Measurements from ENCODE around the gene KIF22. TPM values are rescaled to one million over a fixed set of nuclear protein-coding genes. Genes with fewer than 3 reads are reported as not detected.
"Not testable (repeated sequence)": the region's sequence is repeated elsewhere in the genome, so short reads cannot be mapped to it uniquely, and the experiment has no call there.

Gene KIF22
- total and polyA plus RNA-seq, 4 donors: 7.4 to 41.4 (median 11.8) TPM

- 89 to 90% methylated on average over 5 of the region's 5 CpGs for WGBS, 2 donors
These were observed 15.8 kb upstream of the KIF22 start for GRCh38 chr16:29774730-29775129.

GRCh38 chr16:29775742-29776408, 14.7 kb upstream of the KIF22 start:
- no peak for DNase-seq
- intact Hi-C loops (cut with DNase I): no loop called here
- no peak overlapping the region for H3K27ac ChIP-seq (ENCODE audit: low read depth in 1 of 2, low read length in 2 of 2)
- no peaks in the 10 kb centered on the region for H3K36me3 ChIP-seq (ENCODE audit: control insufficient read depth in 1 of 2, insufficient read depth in 2 of 2, low read length in 1 of 2)
- ATAC-seq (ENCODE audit: low FRiP score): no peak
- no peaks in the 10 kb centered on the region for H3K4me1 ChIP-seq (ENCODE audit: control insufficient read depth in 1 of 2, insufficient read depth in 2 of 2, low read length in 2 of 2)
- H3K9me3 ChIP-seq (ENCODE audit: control insufficient read depth, low read length): no peaks in the 10 kb centered on the region
- H3K4me3 ChIP-seq (ENCODE audit: low read length in 2 of 2): no peak overlapping the region
- 77 to 85% methylated on average over 4 of the region's 4 CpGs for WGBS, 2 donors
- H3K27me3 ChIP-seq (ENCODE audit: control insufficient read depth in 1 of 2, insufficient read depth in 2 of 2, low read length in 1 of 2): no peaks in the 10 kb centered on the region

More at GRCh38 chr16:29774730-29775129, 15.8 kb upstream of the KIF22 start:
- ATAC-seq (ENCODE audit: low FRiP score): no peak
- H3K4me1 ChIP-seq (ENCODE audit: control insufficient read depth in 1 of 2, insufficient read depth in 2 of 2, low read length in 2 of 2): no peaks in the 10 kb centered on the region
- no peaks in the 10 kb centered on the region for H3K27me3 ChIP-seq (ENCODE audit: control insufficient read depth in 1 of 2, insufficient read depth in 2 of 2, low read length in 1 of 2)
- no peaks in the 10 kb centered on the region for H3K36me3 ChIP-seq (ENCODE audit: control insufficient read depth in 1 of 2, insufficient read depth in 2 of 2, low read length in 1 of 2)
- no peak for DNase-seq
- no peak overlapping the region for H3K27ac ChIP-seq (ENCODE audit: low read depth in 1 of 2, low read length in 2 of 2)
- H3K9me3 ChIP-seq (ENCODE audit: control insufficient read depth, low read length): no peaks in the 10 kb centered on the region
- H3K4me3 ChIP-seq (ENCODE audit: low read length in 2 of 2): no peak overlapping the region
- intact Hi-C loops (cut with DNase I): no loop called here

GRCh38 chr16:29777576-29778350, 12.8 kb upstream of the KIF22 start, which contains the start of gene ZG16:
TSS of gene ZG16 (plus strand) at chr16:29778256. CDS start at chr16:29779267, 1,011 bp downstream.
- no peaks in the 10 kb centered on the region for H3K36me3 ChIP-seq (ENCODE audit: control insufficient read depth in 1 of 2, insufficient read depth in 2 of 2, low read length in 1 of 2)
- ATAC-seq (ENCODE audit: low FRiP score) (no peak), DNase-seq (no peak)
- no peaks in the 10 kb centered on the region for H3K27me3 ChIP-seq (ENCODE audit: control insufficient read depth in 1 of 2, insufficient read depth in 2 of 2, low read length in 1 of 2)
- no peak within 1 kb of the TSS for H3K27ac ChIP-seq (ENCODE audit: low read depth in 1 of 2, low read length in 2 of 2)
- H3K4me3 ChIP-seq (ENCODE audit: low read length in 2 of 2): no peak within 1 kb of the TSS
- no peaks in the 10 kb centered on the region for H3K4me1 ChIP-seq (ENCODE audit: control insufficient read depth in 1 of 2, insufficient read depth in 2 of 2, low read length in 2 of 2)
- intact Hi-C loops (cut with DNase I): no loop called here
- H3K9me3 ChIP-seq (ENCODE audit: control insufficient read depth, low read length): no peaks in the 10 kb centered on the region
- WGBS, 2 donors: 69 to 73% methylated on average over 10 of the region's 10 CpGs

GRCh38 chr16:29779474-29779873, 11.1 kb upstream of the KIF22 start:
- intact Hi-C loops (cut with DNase I): no loop called here
- H3K4me1 ChIP-seq (ENCODE audit: control insufficient read depth in 1 of 2, insufficient read depth in 2 of 2, low read length in 2 of 2): no peaks in the 10 kb centered on the region
- no peak for ATAC-seq (ENCODE audit: low FRiP score)
- no peak overlapping the region for H3K4me3 ChIP-seq (ENCODE audit: low read length in 2 of 2)
- no peaks in the 10 kb centered on the region for H3K9me3 ChIP-seq (ENCODE audit: control insufficient read depth, low read length)
- WGBS, 2 donors: 23 to 34% methylated on average over 10 of the region's 10 CpGs
- H3K36me3 ChIP-seq (ENCODE audit: control insufficient read depth in 1 of 2, insufficient read depth in 2 of 2, low read length in 1 of 2): no peaks in the 10 kb centered on the region
- no peaks in the 10 kb centered on the region for H3K27me3 ChIP-seq (ENCODE audit: control insufficient read depth in 1 of 2, insufficient read depth in 2 of 2, low read length in 1 of 2)
- no peak for DNase-seq
- no peak overlapping the region for H3K27ac ChIP-seq (ENCODE audit: low read depth in 1 of 2, low read length in 2 of 2)

GRCh38 chr16:29783094-29783953, 7.2 kb upstream of the KIF22 start:
- H3K27me3 ChIP-seq (ENCODE audit: control insufficient read depth in 1 of 2, insufficient read depth in 2 of 2, low read length in 1 of 2); H3K27ac ChIP-seq (ENCODE audit: low read depth in 1 of 2, low read length in 2 of 2); intact Hi-C loops (cut with DNase I); DNase-seq; H3K4me3 ChIP-seq (ENCODE audit: low read length in 2 of 2); H3K36me3 ChIP-seq (ENCODE audit: control insufficient read depth in 1 of 2, insufficient read depth in 2 of 2, low read length in 1 of 2); ATAC-seq (ENCODE audit: low FRiP score); H3K4me1 ChIP-seq (ENCODE audit: control insufficient read depth in 1 of 2, insufficient read depth in 2 of 2, low read length in 2 of 2); H3K9me3 ChIP-seq (ENCODE audit: control insufficient read depth, low read length): not testable (repeated sequence)
- 49 to 54% methylated on average over 13 of the region's 13 CpGs for WGBS, 2 donors

- Histone ChIP-seq H3K4me1 (ENCODE audit: control insufficient read depth in 1 of 2, insufficient read depth in 2 of 2, low read length in 2 of 2) (no peaks in the 10 kb centered on the region), H3K4me3 (ENCODE audit: low read length in 2 of 2) (no peak overlapping the region), H3K27me3 (ENCODE audit: control insufficient read depth in 1 of 2, insufficient read depth in 2 of 2, low read length in 1 of 2) (no peaks in the 10 kb centered on the region), H3K9me3 (ENCODE audit: control insufficient read depth, low read length) (no peaks in the 10 kb centered on the region), H3K36me3 (ENCODE audit: control insufficient read depth in 1 of 2, insufficient read depth in 2 of 2, low read length in 1 of 2) (no peaks in the 10 kb centered on the region), H3K27ac (ENCODE audit: low read depth in 1 of 2, low read length in 2 of 2) (no peak overlapping the region)
- no peak for DNase-seq
- ATAC-seq (ENCODE audit: low FRiP score): no peak
- intact Hi-C loops (cut with DNase I): no loop called here
- 92 to 100% methylated on average over 2 of the region's 2 CpGs for WGBS, 2 donors
These were observed 6.4 kb upstream of the KIF22 start for GRCh38 chr16:29784157-29784556.

GRCh38 chr16:29784901-29785500, 5.5 kb upstream of the KIF22 start:
- Histone ChIP-seq H3K27me3 (ENCODE audit: control insufficient read depth in 1 of 2, insufficient read depth in 2 of 2, low read length in 1 of 2) (no peaks in the 10 kb centered on the region), H3K36me3 (ENCODE audit: control insufficient read depth in 1 of 2, insufficient read depth in 2 of 2, low read length in 1 of 2) (no peaks in the 10 kb centered on the region), H3K9me3 (ENCODE audit: control insufficient read depth, low read length) (no peaks in the 10 kb centered on the region), H3K27ac (ENCODE audit: low read depth in 1 of 2, low read length in 2 of 2) (no peak overlapping the region), H3K4me3 (ENCODE audit: low read length in 2 of 2) (no peak overlapping the region), H3K4me1 (ENCODE audit: control insufficient read depth in 1 of 2, insufficient read depth in 2 of 2, low read length in 2 of 2) (no peaks in the 10 kb centered on the region)
- DNase-seq (peak; percentile 88 to 94), ATAC-seq (ENCODE audit: low FRiP score) (peak; percentile 91)
- intact Hi-C loops (cut with DNase I): no loop called here
- WGBS, 2 donors: 2 to 4% methylated on average over 38 of the region's 38 CpGs

GRCh38 chr16:29787155-29787554, 3.4 kb upstream of the KIF22 start:
- H3K36me3 ChIP-seq (ENCODE audit: control insufficient read depth in 1 of 2, insufficient read depth in 2 of 2, low read length in 1 of 2); H3K4me3 ChIP-seq (ENCODE audit: low read length in 2 of 2); H3K9me3 ChIP-seq (ENCODE audit: control insufficient read depth, low read length); H3K4me1 ChIP-seq (ENCODE audit: control insufficient read depth in 1 of 2, insufficient read depth in 2 of 2, low read length in 2 of 2); H3K27ac ChIP-seq (ENCODE audit: low read depth in 1 of 2, low read length in 2 of 2); DNase-seq; H3K27me3 ChIP-seq (ENCODE audit: control insufficient read depth in 1 of 2, insufficient read depth in 2 of 2, low read length in 1 of 2); intact Hi-C loops (cut with DNase I); ATAC-seq (ENCODE audit: low FRiP score): not testable (repeated sequence)
- 85 to 86% methylated on average over 4 of the region's 4 CpGs for WGBS, 2 donors
